ENCODE data around the gene CCDC70. TPM values are rescaled to one million over a fixed set of nuclear protein-coding genes. Genes with fewer than 3 reads are reported as not detected.

CCDC70 gene
- total RNA-seq, 4 donors from 2014 or later: not detected

DNA sequence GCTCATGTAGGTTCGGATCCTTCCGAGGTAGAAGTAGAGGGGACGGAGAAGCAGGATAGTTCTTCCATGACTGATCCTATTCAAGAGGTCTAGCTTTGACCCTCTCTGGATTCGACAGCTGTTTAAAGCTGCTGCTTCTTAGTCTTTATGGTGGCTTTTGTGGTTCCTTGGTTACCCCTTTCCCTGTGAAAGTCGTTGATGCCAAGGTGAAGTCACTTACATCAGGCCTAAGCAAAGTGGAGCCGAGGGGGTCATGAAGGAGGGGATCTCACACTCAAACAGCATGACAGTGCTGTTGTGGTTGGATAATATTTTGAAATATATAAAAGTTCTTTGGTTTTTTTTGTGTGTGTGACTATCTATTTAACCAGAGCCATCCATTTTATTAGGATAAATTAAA, 8.1 kb downstream of the CCDC70 start:
- H3K27ac ChIP-seq (replicated peaks in 1 of 4): no peak overlapping the region
- intact Hi-C loops (cut with DNase I): no loop called here
- WGBS: 88% methylated on average over 6 of the region's 6 CpGs
- H3K36me3 ChIP-seq: no peaks in the 10 kb centered on the region
- no peak overlapping the region for H3K4me3 ChIP-seq
- H3K27me3 ChIP-seq: no peaks in the 10 kb centered on the region
- H3K4me1 ChIP-seq: no peaks in the 10 kb centered on the region
- no peak for TF ChIP-seq EP300 (IDR thresholded peaks at IDR 0.05)
- TF ChIP-seq, protein P1, sequence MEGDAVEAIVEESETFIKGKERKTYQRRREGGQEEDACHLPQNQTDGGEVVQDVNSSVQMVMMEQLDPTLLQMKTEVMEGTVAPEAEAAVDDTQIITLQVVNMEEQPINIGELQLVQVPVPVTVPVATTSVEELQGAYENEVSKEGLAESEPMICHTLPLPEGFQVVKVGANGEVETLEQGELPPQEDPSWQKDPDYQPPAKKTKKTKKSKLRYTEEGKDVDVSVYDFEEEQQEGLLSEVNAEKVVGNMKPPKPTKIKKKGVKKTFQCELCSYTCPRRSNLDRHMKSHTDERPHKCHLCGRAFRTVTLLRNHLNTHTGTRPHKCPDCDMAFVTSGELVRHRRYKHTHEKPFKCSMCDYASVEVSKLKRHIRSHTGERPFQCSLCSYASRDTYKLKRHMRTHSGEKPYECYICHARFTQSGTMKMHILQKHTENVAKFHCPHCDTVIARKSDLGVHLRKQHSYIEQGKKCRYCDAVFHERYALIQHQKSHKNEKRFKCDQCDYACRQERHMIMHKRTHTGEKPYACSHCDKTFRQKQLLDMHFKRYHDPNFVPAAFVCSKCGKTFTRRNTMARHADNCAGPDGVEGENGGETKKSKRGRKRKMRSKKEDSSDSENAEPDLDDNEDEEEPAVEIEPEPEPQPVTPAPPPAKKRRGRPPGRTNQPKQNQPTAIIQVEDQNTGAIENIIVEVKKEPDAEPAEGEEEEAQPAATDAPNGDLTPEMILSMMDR (IDR thresholded peaks at IDR 0.05): no peak
- no peak for TF ChIP-seq POLR2A (IDR thresholded peaks at IDR 0.05; ENCODE audit: low read depth)
- no peak for TF ChIP-seq POLR2AphosphoS5 (IDR thresholded peaks at IDR 0.05)
- H3K9me3 ChIP-seq: no peaks in the 10 kb centered on the region
- peak; percentile 29 for DNase-seq (ENCODE audit: extremely low spot score)

DNA sequence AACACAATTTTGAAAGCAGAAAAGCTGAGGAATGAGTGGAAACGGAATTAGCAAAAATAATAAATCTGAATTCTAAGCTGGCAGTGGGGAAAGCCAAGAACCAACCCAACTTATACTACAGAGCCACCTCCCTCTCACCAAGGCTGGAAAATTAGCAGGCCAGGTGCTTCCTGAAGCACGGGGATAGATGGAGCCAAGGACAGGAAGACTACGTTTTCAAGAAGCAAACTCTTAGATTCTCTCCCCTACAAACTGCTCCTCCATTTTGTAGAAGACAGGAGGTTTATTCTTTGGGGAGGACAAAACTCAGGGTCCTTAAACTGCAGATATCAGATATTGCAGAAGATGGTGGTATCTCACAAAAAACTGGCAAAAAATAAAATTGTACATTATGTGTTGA, 8.8 kb downstream of the CCDC70 start:
- Histone ChIP-seq H3K9me3 (no peaks in the 10 kb centered on the region), H3K4me3 (no peak overlapping the region), H3K4me1 (no peaks in the 10 kb centered on the region), H3K27ac (replicated peaks in 1 of 4) (no peak overlapping the region), H3K27me3 (no peaks in the 10 kb centered on the region), H3K36me3 (no peaks in the 10 kb centered on the region)
- DNase-seq (ENCODE audit: extremely low spot score): peak; percentile 53
- WGBS: 77% methylated on average over 3 of the region's 3 CpGs
- intact Hi-C loops (cut with DNase I): no loop called here
- TF ChIP-seq, protein P1 (IDR thresholded peaks at IDR 0.05): no peak
- TF ChIP-seq EP300 (IDR thresholded peaks at IDR 0.05) (no peak), POLR2AphosphoS5 (IDR thresholded peaks at IDR 0.05) (no peak), POLR2A (IDR thresholded peaks at IDR 0.05; ENCODE audit: low read depth) (no peak)

DNA sequence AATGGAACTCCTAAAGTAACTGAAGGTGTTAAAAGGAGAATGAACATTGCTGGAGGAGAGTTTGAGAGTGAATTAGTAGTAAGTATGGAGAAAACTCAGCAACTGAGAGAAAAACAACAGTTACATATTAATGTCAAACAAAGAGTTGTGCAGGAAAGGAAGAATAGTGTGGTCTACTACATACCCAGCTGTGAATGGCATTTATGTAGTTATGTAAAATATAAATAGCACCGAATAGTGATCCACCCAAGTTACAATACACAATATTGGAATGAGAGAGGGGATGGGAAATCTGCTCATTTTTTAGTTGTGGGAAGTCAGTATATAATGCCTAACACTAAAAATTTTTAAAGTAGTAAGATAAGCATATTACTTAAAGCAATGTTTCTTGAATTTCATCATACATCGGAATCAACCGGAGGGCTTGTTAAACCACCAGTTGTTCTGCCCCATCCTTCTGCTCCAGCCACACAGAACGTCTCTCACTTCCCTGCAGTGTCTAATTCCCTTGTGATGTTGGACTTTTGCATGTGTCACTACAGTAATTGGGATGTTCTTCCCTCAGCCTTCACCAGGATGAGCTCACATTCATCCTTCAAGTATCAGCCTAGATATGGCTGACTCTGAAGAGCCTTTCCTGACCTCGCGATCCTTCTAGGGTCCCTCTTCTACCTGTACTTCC, 11.5 kb downstream of the CCDC70 start:
- no peaks in the 10 kb centered on the region for H3K4me1 ChIP-seq
- WGBS: 91% methylated on average over 6 of the region's 6 CpGs
- DNase-seq (ENCODE audit: extremely low spot score): peak; percentile 82
- no peak overlapping the region for H3K27ac ChIP-seq (replicated peaks in 1 of 4)
- no peaks in the 10 kb centered on the region for H3K9me3 ChIP-seq
- no peak for TF ChIP-seq EP300 (IDR thresholded peaks at IDR 0.05)
- TF ChIP-seq, protein P1 (IDR thresholded peaks at IDR 0.05): no peak
- no peak for TF ChIP-seq POLR2A (IDR thresholded peaks at IDR 0.05; ENCODE audit: low read depth)
- no peak for TF ChIP-seq POLR2AphosphoS5 (IDR thresholded peaks at IDR 0.05)
- H3K4me3 ChIP-seq: no peak overlapping the region
- H3K36me3 ChIP-seq: no peaks in the 10 kb centered on the region
- no peaks in the 10 kb centered on the region for H3K27me3 ChIP-seq
- intact Hi-C loops (cut with DNase I): no loop called here

DNA sequence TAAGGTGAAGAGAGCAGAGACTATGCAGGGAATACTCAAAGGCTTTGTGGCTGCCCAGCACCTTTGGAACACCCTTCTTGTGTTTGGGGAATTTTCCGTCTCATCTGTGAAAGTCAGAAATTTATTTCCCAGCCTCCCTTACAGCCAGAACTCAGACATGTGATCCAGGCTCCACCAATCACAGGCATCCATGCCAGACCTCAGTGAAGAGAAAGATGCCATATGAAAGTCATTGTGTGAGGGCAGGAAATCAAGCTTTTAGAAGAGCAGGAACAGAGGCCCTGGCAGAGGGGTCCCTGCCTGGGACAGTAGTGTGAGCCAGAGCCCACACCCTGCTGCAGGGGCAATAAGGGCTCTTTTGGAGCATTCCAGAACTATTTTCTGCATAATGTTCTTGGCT, 12.1 kb downstream of the CCDC70 start:
- Histone ChIP-seq H3K4me1 (no peaks in the 10 kb centered on the region), H3K27me3 (no peaks in the 10 kb centered on the region), H3K27ac (replicated peaks in 1 of 4) (no peak overlapping the region), H3K36me3 (no peaks in the 10 kb centered on the region), H3K4me3 (no peak overlapping the region), H3K9me3 (no peaks in the 10 kb centered on the region)
- no peak for DNase-seq (ENCODE audit: extremely low spot score)
- WGBS: 83% methylated on average over 1 of the region's 1 CpG
- TF ChIP-seq EP300 (IDR thresholded peaks at IDR 0.05) (no peak), POLR2A (IDR thresholded peaks at IDR 0.05; ENCODE audit: low read depth) (no peak), POLR2AphosphoS5 (IDR thresholded peaks at IDR 0.05) (no peak)
- TF ChIP-seq, protein P1 (IDR thresholded peaks at IDR 0.05): no peak
- intact Hi-C loops (cut with DNase I): no loop called here

DNA sequence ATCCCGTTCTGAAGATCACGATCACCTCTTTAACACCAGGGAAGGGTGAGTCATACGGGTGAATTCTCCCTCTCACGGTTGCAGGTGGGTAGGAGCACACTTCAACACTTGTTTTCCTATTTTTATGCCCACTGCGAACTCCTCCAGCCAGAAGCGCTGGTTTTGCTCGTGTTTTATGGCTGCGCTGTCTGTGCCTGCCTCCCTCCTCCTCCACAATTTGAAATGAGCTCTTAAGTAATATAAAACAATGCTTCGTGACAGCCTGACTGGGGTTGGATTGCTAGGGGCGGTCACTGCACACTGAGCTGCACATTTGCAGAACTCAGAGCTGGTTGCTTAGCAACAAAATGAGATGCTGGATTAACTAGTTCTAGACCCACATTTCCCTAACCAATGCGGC, 12.9 kb downstream of the CCDC70 start:
- no peaks in the 10 kb centered on the region for H3K27me3 ChIP-seq
- H3K36me3 ChIP-seq: no peaks in the 10 kb centered on the region
- TF ChIP-seq POLR2AphosphoS5 (IDR thresholded peaks at IDR 0.05): no peak
- WGBS: 88% methylated on average over 10 of the region's 11 CpGs
- H3K9me3 ChIP-seq: no peaks in the 10 kb centered on the region
- DNase-seq (ENCODE audit: extremely low spot score): peak; percentile 66
- H3K4me1 ChIP-seq: no peaks in the 10 kb centered on the region
- intact Hi-C loops (cut with DNase I): no loop called here
- H3K27ac ChIP-seq (replicated peaks in 1 of 4): no peak overlapping the region
- H3K4me3 ChIP-seq: no peak overlapping the region
